CD4-positive, alpha-beta T cell treated with Interleukin-17A for 1 hour (primary cell): Measurements from ENCODE around the gene EXOC2.

Experiments used
- DNase-seq: peaks from one replicate; pipeline ENCODE4 v3.0.0-alpha.2; 2020

The EXOC2 gene

DNA sequence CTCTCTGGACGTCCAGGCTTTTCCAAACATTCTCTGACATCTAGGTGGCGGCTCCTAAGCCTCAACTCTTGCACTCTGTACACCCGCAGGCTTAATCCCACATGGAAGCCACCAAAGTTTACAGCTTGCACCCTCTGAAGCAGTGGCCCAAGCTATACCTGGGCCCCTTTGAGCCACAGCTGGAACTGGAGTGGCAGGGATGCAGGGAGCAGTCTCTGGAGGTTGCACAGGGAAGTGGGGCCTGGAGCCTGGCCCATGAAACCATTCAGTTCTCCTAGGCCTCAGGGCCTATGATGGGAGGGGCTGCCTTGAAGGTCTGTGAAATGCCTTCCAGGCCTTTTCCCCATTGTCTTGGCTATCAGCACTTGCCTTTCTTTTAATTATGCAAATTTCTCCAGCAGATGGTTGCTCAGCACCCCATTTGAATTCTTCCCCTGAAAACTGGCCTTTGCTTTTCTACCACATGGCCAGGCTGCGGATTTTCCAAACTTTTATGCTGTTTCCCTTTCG is 236.5 kb downstream of the EXOC2 start:
- no peak for DNase-seq

DNA sequence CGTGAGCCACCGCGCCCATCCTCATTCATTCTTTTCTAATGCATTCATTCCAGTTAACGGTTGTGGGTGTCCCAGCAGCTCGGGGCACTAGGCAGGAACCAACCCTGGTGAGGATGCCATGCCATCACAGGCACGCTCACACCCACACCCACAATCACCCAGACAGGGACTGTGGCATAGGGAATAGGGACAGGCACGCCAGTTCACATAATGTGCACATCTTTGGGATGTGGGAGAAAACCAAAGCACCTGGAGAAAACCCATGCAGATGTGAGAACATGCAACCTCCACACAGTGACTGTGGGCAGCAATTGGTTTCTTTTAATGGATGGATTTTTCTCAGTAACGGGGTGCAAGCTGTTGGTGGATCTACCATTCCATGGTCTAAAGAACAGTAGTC is 237.1 kb downstream of the EXOC2 start:
- DNase-seq: no peak

DNA sequence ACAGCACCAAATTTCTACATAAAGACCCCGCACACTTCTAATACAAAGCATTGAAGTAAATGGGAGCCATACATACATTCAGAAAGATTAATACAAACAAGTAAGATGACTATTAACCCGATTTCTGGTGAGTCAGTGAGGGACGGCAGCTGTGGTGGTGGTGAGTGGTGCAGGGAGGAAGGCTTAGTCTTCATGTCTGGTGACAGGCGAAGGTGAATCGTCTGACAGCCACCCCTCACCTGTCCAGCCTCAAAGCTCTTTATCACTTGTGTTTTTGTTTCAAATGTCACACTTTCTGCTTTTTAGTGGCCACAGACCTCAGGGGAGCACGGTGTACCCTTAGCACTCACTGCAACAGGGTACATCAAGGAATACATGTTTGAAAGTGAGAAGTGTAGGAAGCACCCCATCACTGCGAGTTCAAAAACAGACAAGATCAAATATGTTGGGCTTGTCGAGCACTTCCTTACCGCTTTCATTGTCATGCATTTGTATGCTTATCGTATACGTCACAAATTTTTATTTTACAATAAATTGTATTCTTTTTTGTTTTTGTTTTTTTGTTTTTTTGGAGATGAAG is 237.8 kb downstream of the EXOC2 start:
- no peak for DNase-seq

DNA sequence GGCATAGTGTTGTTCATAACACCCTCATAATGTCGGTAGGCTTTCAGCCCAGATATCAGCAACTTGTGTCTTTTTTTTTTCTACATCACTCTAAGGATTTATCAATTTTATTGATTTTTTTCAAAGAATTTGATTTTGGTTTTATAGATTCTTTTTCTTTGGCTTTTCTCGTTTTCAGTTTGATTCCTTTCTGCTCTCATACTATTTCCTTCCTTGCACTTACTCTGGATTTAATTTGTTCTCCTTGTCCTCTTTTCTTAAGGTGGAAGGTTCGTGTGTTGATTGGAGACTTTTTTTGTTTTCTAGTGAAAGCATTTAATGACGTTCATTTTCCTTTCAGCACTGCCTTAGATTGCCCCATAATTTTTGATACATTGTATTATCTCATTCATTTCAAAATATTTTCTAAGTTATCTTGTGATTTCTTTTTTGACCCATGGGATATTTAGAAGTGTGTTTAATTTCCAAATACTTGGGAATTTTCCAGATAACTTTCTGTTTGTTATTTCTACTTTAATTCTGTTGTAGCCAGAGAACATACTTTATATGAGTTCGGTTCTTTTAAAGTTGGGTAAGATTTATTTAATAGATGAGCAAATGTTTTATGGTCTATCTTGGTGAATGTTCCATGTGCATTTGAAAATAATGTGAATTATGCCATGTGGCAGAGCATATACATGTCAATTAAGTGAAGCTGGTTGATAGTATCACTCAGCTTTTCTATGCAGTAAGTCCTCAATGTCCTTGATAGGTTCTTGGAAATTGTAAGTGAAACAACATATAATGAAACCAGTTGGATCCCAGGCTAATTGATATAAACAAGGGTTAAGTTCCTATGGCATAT is 238.6 kb downstream of the EXOC2 start:
- no peak for DNase-seq

DNA sequence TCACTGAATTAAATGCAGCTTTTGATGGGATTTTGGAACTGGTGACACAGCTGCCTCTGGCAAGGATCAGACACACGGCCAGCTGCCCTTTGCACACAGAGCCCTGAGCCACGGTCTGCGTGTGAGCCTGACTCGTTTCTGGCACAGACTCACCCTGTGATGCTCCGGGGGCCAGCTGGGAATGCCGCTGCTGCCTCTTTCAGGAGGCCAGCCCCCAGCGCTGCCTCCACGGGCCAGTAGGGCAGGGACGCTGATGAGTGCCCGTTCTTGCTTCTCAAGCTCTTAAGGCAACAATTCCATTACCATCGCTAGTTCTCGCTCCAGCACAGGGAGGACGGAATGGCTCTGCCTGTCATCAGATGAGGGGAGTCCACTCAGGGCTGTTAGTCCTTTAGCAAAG is 239.8 kb downstream of the EXOC2 start:
- no peak for DNase-seq

DNA sequence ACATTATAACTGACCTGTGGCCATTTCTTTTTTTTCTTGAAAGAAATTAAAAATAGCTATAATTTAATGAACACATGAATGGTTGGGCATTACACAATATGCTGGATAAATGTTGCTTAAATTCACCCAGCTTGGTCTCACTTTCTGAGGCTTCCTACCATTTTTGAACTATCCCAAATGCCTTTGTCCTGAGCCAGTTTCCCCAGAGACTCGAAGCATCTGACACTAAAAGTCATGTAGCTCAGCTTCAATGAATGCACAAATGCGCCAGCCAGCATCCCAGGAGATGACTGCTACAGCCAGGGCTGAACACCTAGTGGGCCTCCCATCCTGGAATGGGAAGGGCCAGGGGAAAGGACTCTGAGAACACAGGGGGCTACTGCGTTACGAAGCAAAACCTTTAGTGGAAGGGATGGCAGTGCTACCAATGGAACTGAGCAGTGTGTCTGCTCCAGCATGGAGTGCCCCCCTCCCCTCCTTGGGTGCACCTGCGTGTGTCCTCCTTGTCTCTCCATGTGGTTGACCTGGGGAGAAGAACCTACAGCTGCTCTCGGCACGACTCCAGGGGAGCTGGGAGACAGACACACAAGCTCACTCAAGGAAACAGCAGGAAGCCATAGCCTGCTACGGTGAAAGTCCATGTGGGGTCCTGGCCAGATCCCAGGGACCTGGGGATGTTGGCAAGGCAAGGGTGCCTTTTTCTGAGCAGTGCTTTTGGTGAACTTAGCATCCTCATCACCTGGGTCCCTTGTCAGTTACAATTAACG is 240.5 kb downstream of the EXOC2 start:
- DNase-seq: no peak

DNA sequence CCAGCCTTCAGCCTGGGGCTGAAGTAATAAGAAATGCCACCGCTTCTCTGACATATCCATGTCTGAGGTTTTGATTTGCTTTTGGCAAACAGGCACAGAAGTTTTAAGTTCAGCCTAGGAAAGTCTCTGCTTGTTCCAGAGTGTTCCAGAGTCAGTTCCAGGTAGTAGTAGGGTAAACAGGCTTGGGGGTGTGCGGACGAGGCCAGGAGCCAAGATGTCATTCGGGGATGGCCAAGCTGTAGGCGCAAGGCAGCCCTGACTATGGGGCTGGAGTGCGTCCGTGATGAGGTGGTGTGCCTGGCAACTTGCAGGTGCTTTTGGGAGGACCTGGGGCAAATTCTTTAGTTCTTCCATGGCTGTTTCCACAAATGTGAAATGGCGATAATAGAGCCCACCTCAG is 241.1 kb downstream of the EXOC2 start:
- no peak for DNase-seq

DNA sequence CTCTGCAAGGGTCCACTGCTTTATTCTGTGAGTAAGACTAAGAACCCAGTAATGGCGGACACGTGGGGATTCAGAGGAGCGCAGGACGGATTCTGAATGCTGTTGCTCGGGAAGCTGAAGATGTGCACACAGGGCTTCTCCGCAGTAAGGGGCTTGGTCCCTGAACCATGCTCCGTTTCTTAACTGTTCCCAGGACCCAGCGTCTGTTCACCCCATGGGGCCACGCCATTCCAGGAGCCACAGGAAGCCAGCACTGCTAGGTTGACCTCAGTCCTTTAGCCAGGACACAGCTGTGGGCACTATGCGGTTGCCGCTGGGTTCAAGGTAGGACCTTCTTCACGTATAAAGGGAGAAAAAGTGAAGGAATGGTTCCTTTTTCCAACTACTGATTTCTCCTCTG is 241.6 kb downstream of the EXOC2 start:
- DNase-seq: no peak

DNA sequence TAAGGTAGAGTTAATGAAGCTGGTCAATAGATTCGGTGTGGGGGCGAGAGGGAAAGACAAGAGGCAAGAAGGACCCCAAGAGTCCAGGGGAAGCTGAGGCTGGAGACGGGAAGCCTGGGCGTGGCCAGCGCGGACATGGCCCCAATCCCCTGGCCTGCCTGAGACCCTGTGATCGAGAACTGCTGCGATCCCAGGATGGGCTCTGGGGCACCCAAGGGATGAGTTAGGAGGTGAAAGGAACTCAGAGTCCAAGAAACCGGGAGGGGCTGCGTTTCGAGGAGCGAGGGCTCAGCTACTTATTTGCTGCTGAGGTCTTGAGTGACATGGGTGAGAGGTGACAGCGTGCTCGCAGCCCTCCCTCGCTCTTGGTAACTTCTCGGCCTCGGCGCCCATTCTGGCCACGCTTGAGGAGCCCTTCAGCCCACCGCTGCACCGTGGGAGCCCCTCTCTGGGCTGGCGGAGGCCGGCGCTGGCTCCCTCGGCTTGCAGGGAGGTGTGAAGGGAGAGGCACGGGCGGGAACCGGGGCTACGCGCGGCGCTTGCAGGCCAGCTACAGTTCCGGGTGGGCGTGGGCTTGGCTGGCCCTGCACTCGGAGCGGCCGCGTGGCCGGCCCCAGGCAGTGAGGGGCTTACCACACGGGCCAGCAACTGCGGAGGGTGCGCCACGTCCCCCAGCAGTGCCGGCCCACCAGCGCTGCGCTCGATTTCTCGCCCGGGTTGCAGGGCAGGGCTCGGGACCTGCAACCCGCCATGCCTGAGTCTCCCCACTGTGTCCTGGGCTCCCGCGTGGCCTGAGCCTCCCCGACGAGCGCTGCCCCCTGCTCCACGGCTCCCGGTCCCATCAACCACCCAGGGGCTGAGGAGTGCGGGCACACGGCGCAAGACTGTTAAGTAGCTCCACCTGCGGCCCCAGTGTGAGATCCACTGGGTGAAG is 243.2 kb downstream of the EXOC2 start:
- DNase-seq: no peak

DNA sequence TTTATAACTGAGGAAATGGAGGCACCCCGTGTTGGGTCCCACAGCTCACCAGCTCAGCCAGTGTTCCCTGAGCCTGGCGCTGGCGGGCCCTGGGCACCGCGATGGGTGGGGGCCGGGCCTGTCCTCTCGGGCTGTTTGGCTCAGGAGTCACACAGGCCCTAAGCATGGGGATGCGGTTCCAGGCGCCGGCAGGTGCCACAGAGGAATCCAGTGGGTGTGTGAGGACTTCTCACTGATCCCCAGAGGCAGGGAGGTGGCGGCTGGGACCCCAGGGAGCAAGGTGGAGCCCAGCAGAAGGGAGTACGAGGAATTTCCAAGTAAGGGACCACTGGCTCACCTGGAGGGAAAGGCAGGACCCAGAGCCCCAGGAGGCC is 243.9 kb downstream of the EXOC2 start:
- DNase-seq: no peak

DNA sequence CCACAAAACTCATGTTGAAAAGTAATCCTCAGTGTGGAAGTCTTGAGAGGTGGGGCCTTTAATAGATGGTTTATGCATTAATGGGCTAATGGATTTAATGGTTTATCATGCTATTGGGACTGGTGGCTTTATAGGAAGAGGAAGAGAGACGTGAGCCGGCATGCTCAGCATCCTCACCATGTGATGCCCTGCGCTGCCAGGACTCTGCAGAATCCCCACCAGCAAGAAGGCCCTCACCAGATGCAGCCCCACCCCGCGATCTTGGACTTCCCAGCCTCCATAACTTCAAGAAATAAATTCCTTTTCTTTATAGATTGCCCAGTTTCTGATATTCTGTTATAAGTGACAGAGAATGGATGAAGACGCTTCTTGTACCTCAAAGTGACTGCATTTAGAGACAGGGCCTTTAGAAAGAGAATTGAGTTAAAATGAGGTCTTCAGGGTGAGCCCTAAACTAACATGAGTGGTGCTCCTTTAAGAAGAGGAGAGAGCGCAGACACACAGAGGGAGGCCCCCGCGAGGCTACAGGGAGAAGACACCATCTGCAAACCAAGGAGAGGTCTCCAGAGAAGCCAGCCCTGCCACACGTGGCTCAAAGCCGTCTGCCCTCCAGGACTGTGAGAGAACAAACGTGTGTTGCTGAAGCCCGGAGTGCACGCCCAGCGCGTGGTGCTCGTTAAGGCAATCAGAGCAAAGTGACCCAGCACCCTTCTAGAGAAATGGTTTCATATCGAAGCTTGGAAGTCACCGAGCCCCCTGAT is 244.5 kb downstream of the EXOC2 start:
- no peak for DNase-seq

DNA sequence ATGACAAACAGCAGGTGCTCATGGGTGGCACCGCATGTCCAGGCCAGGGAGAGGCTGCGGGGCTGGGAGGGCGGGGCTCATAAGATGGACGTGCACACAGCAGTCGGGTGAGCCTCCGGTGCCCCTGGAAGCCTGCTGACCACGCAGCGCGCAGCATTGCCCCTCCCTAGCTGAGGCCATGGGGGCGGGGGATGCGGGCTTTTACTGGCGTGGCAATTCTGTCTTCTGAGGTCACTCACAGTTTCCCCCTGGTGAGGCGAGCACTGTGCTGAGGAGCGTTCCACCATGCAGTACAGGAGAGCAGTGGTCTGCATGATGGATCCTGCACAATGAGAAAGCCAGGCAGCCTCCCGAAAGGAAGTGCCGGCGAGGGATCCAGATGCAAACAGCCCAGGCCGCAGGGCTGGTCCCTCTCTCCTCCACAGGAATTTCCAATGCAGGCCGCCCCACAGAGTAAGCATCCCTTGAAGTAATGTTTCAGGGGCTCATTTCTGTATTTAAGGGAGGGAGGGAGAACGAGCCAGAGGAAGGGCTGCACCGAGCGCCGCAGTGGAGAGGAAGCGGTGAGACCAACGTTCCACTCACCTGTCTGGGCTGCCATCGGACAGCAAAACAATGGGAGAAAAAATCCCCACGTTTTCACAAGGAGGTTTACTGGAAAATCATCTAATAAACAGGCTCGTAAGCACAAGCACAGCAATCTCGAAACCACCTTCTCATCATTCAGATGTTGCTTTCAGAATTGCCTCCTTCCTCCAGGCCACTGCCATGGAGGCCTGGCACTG is 245.4 kb downstream of the EXOC2 start:
- DNase-seq: peak; percentile 19

DNA sequence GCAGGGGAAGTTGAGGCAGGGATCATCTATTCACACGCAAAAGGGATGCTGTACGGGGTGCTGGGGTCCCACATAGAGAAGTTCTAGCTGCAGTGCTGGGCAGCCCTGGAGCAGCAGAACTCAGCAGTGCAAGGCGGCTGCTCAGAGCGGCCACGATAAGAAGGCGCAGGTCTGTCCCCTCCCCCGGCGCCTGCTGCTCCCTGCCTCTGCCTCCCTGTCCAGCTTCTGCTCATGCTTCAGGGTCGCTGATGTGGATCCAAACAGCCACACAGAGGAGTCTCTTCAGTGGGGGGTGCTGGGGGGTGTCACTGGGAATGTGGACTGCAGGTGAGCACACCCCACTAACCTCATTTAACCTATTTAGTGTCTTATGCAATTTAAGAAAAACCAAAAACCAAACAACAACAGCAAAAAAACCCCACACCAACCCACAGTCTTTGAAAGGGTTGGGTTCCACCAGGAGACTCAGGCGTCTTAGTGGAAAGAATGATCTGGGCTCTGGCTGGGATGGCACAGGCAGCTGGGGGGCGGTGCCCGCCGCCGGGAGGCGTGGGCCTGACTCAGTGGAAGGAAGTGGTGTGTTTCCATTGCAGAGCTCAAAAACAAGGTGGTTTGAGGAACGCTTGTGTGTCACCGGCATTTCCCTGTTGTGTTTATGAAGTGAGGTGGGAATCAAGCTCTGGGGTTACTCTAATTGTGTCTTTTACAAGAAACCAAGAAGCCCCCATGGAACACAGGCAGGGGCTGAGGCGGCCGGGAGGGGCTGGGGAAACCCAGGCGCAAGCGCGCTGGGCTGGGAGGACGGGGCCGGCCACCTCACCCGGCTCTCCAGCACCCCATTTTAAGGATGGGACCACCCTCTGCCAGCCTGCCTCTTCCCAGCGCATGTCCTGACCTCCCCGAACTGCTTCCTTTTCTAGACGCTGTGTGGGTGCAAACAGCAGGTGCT is 246.2 kb downstream of the EXOC2 start:
- peak; percentile 74 for DNase-seq

DNA sequence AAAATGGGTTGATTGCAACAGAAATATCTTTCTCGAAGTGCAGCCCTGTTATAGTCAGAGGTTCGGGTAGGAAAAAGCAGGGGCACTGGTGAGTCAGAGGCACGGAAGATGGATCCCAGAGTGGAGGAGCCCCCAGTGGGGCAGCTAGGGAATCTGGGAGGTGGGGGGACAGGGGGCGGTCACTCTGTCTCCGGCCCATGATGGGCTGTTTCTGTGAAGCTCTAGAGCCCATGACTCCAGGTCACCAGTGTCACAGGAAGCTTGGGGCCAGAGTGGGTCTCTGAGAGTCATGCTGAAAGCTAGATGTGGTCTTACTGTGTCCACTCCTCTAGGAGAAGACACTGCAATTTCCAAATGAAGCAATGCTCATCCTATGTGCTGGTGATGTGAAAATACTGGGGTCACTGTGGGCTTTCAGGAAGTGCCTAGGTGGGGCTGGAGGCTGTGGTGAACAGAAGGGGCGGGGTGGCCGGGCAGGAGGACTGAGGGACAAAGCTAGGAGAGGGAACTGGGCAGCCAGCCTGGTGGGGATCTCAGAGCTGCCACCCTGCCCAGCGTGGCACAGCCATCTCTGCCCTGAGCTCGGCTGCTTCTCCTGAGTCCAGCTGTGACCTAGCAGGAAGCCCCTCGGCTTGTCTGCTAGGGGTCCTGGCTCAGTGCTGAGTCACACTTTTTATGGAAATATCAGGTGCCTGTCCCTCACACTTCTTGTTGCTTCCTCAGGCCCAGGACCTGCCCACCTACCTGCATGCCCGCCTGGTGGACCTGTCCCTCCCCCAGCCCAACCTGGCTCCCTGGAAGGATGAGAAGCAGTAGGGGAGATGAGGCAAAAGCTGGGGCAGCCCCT is 247.1 kb downstream of the EXOC2 start:
- DNase-seq: no peak

DNA sequence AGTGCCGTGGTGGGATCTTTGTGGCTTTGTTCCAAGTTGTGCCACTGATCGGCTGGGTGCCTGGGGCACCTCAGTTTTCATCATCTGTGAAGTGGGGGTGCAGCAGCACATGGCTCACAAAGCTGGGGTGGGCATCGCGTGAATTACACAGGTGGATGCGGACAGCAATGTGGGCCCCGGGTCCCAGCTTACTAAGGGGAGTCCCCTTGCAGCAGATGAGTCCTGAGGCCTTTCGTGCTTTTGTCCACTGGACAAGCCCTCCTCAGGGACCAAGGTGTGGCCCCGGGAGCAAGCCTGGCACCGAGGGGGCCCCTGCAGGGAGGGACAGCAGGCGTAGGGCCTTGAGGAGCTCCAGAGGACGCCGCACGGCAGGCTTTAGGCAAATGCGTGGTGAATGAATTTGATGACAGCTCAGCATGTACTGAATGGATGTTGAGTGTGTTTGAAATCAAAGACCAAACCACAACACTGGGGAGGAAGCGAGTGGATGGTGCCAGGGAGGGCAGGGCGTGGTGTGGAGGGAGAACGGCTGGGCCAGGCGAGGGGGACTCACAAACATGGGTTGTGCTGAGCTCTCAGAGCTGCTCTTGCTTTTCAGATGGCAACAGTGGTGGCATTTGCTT is 248.2 kb downstream of the EXOC2 start:
- peak; percentile 61 for DNase-seq

DNA sequence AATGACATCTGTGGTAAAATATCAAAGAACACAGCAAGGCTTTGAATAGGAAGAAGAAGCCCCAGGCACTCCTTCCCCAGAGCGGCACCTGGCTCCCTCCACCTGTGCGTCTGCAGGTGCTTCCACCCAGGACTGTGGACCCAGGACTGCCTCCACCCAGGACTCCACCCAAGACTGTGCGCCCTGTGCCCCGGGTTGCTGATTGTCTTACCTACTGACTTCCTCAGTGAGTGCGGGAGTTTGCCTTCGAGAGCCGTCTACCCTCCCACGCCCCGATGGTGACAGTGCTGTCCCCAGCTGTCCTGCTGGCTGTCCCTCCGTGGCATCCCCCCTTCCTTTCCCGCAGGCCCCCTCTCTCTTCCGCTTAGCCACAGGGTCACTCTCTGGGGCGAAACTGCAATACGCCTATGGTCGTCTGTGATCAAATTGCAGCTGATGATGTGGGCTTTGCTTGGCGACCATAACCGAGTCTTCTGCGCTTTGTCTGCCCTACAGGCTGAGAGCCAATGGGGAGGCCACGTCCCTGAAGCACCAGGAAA is 249.2 kb downstream of the EXOC2 start:
- DNase-seq: no peak

DNA sequence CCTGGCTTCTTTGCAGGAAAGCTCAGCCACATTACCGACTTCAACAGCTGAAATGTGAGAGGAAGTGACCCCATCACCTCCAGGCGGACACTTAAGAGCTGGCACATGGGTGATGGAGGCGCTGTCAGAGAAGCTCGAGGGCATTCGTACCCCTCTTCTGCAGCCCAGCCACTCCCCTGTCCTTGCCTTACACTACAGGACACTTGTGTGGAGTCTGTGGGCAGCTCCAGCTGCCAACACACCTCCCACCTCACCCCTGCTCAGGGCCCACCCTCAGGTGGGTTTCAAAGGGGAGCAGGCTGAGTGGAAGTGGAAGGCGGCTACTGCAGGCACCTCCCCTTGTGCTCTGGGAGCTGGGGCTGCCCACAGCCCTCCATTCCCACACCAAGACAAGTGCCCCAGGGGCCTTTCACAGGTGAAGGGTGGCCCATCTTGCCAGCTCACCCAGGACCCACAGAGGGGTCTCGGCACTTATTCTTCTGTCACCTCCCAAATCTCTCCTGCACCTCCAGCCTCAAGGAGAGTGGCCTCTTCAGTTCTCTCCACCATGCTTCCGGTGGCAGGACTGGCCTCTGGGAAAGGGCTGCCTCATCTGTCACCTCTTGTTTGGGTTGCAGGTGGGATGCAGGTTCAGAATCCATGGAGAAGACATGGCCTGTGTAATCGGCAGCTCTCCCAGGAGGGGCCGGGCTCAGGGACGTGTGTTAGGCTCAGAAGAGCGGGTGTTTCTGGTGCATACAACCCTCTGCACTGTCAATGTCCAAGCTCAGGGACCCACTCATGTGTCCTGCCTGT is 251.6 kb downstream of the EXOC2 start:
- no peak for DNase-seq
